NCI-H226 (cell line): ENCODE results near the gene PLEKHG3.

ENCODE experiments used
- DNase-seq: peaks from one replicate; pipeline ENCODE4 v3.0.0-alpha.2; 2015

Gene PLEKHG3

DNA sequence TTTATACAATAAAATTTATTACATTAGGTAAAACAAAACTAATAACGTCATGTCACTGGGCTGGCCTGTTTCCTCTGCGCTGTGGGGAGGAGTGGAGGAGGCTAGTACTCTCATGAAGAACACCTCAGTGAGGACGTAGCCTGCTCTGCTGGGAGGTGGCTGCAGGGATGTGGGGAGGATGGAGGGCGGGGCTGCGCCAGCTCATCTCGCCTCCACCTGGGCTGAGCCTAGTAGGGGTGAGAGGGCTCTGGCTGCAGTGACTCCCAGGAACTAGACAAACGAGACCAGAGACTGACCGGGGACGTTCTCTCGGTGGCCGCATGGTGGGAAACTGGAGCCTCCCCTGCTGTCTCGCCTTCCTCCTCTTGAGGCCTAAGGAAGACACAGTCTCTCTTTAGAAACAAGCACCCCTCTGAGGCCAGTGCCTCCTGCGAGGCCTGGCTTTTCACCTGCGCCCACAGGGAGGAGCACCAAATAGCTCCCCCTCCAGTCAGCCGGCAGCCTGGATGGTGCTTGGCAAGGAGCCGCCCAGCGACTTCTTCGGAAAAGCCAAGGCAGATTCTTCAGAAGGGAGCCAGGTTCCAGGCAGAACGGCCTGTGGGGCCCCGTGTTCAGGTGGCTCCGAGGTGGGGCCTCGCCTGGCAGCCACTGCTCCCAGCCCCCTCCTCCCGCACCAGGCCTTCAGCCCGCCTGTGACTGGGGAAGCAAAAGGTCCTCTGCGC is 62.4 kb downstream of the PLEKHG3 start:
- DNase-seq, result peak; percentile 43

DNA sequence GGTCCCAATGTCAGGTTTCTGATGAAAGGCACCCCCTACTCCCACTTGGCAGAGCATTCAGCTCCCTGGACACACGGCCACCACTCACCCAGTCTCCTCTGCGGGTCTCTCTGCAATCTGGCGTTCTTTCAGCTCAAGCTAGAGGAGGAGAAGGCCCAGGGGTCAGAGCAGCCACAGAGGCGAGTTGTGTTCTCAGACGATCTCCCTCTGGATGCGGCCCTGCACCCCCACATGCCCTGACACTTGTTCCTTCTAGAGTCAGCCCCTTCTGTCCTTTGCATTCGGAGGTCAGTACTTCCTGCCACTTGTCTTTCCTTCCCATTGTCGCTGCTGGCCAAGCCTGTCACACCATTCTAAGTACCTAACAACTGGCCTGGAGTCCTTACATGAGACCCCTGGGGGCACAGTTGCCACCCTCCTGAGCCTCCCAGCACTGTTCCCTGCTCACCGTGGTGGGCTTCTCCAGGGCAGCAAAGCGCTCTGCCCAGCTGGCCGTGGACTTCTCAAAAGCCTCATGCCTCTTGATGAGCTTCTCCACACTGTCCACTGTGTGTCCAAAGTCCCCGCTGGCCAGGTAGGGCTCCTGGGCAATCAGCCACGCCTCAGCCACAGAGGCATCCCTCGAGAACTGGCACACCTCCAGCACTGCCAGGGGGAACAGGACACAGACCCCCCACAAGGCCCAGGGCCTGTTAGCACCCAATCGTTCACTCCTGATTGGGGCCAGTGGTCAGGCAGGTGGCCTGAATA is 63.2 kb downstream of the PLEKHG3 start:
- no peak for DNase-seq

DNA sequence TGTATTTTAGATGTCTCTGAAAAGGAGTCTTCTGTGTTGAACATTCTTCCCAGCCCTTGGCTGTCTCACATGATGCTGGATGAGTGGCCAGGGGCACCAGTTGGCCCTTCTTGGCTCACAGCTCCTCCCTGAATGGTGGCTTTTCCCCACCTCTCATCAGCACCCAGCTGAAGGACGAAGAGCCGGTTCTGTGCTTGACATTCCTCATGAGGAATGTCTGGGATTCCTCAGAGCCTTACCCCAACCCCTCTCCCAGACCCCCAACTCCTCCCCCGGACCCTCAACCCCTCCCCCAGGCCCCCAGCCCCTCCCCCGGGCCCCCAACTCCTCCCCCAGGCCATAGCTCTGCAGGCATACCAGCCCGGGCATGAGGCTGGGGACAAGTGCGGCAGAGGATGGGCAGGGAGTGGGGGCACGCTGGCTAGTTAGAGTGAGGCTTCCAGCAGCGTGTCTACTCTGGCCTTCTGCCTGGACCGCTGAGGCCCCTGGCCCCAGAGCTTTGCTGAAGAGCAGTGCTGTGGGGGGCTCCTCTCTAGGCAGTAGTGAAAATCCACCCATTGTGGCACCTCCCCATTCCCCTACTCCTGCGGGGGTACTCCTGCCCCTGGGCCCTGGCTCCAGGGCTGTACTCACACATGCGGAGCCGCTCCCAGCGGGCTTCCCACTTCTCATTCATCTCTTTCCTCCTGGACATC is 64.3 kb downstream of the PLEKHG3 start:
- DNase-seq, result no peak

DNA sequence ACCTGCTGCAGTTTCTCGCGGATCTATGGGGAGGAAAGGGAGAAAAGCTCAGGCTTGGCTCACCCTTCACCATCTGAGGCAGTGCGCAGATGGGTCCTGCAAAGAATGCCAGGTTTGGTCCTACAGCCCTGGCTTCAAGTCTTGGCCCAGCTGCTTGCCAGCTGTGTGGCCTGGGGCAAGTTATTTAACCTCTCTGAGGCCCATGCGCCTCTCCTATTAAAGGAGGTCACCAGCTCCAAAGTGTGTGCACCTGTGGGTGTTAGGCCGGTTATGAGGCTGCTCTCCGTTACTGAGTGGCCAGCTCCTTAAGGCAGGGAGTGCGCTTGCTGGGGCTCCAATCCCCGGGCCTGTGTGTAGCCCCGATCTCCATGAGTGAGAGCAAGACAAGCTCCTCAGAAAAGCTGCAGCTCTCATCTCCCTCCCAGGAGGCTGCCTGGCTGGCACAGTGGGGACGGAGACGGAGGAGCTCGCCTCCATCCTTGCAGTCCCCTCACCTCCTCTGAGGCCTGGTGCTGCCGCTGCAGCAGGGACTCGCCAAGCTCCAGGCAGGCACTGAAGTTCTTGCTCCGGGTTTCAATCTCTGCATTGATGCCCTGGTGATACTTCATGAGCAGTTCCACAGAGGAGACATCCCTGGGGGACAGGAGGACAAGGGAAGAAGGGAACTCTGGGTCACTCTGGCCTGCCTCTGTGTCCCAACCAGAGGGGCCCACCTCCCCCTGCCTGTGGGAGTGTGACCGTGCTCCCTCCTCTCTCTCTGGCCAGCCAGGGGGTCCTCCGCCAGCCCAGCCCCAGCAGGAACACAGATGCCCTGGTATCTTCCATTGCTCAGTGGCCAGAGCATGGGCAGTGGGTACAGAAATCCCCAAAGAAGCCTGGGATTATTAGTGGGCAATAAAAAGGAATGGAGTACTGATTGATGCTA is 65.1 kb downstream of the PLEKHG3 start:
- DNase-seq, result no peak

DNA sequence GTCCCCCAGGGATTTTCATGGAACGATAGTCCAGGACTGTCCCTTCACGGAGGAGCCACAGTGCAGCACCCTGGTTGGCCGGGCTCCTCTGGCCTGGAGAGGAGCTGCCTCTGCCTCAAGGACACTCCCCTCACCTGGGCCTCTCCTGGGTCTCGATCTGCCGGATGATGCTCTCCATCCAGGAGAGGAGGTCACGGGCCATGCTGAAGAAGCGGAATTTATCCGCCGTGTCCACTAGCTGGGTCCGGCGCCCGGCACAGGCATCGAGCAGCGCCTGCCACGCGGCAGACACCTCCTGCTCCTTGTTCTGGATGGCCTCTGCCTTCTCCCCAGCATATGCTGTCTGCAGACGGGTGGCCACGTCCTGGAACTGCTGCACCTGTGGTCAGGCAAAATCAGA is 66.5 kb downstream of the PLEKHG3 start:
- DNase-seq, result no peak

DNA sequence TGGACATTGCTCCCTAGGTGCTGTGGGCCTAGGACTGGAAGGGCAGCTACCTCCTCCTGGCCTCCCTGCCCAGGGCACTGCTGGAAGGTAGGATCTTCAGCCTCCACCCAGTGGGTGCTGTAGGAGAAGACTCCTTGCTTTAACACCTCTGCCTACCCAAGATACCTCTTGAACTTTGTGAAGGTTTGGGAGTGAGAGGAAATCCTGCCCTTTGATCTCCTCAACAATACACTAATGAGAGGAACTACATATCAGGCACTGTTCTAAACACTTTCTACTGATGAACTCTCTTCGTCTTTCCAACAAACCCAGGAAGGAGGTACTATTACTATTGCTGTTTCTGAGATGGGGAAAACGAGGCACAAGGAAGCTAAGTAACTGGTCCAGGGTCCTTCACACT is 66.9 kb downstream of the PLEKHG3 start:
- DNase-seq, result no peak

DNA sequence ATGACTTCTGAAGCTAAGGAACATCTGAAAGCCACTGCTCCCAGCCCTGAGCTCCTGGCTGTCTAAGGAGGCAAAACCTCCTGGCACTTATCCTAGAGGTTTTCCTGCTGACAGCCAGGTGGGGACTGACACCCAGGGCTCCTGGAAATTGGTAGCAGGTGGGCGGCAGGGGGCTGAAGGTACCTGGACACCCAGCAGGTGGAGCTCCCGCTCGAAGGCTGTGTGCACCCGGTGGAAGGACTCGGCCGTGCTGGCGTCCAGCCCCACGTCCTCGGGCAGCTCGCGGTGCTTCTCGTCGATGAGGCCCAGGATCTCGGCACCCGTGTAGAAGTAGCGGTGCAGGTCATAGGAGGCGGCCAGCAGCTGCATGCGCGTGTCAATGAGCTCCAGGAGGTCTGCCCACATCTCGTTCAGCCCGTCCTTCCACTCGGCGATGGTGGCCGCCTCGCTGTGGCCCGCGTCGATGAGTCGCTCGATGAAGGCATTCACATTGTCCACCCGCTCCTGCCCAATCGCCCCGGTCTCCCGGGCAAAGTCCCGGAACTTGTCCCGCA is 68.2 kb downstream of the PLEKHG3 start:
- DNase-seq, result no peak

DNA sequence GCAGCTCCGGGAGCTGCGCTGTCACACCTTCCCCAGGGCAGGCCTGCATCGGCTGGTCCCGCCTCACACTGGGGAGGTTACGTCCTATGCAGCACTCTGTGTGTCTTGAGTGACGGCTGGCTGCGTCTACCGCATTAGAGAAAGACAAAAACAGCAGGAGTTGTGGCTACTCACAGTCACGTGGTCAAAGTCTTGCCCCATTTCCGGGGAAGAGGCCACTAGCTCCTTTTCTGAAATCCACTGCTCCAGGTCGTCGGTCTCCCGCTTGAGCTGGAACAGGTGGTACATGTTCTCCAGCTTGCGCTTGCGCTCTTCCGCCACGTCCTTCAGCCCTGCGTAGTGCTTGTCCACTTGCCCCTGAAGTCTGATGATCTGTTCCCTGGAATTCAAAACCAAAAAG is 68.8 kb downstream of the PLEKHG3 start:
- DNase-seq, result no peak

DNA sequence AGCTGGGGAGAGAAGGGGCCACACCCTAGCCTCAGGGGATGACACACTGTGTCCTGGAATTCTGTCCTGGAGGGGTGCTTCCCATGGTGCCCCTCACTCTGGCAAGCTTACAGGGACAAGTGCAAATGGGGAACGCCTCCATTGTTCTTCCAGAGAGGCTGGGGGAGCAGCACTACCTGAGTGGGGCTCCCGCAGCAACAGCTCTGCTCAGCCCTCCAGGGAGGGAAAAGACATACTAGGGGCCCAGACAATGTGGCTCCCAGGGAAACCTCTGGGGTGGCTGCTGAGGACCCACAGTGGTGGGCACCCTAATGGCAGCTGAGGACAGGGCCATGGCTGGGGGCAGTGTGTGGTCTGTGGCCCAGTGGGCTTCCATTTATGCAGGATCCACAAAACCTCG is 69.4 kb downstream of the PLEKHG3 start:
- DNase-seq, result no peak

DNA sequence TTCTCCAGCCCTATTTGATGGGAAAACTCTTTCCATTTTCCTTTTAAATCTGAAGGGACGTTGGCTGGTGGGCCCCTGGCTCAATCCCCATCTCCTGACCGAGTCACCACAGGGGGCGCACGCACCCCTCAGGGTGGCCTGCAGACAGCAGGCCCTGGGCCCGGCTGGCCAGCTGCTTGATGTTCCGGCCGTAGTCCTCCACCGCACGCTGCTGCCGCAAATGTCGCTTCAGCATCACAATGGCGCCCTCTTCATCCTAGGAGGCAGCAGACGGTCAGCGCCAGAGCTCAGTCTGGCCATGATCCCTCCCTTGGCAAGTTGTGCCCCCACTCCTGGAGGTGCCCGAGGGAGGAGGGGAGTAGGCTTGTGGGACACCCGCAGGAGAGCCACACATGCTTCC is 70.0 kb downstream of the PLEKHG3 start:
- no peak for DNase-seq

DNA sequence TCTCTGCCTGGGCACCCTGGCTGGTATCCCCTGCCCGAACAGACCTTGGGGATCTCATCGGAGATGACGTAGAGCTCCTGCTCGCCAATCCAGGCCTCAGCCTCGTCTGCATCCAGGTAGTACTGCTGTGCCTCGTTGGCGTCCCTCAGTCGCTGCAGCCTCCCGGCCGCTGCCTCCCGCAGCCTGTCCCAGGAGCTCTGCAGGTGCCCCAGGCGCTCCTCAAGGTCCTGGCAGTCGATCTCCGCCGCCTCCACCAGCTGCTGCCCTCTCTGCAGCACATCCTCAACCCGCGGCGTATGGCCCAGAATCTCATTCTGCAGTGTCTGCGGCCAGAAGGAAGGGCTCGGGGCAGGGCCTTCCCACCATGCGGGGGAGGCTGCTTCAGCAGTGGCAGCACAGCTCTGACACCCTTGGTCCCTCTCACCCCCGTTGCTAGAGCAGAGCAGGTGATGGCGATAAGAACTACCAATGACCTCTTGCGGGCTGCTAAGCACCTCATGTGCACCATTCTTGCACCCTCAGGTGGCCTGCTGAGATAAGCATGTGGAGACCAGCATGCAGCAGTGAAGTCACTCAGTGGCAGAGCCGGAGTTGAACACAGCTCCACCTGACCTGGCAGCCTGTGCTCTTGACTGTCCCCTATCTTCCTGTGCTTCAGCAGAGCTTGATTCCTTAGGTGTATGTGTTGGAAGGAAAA is 71.0 kb downstream of the PLEKHG3 start:
- DNase-seq, result no peak

DNA sequence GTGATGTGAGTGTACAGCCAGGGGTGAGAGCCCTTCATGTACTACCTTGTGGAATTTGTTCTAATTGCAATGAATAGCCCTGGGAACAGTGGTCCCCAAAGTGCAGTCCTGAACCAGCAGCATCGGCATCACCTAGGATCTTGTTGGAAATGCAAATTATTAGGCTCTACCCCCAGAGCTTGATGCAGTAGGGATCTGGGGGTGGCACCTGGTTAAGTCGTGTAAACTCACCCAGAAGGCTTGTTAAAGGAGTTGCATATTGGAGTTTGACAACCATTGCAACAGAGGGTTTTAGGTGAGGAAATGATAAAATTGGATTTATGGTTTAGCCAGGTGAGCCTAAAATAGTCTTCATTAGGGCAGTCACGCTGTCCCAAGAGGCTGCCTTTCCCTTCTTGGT is 73.2 kb downstream of the PLEKHG3 start:
- no peak for DNase-seq

DNA sequence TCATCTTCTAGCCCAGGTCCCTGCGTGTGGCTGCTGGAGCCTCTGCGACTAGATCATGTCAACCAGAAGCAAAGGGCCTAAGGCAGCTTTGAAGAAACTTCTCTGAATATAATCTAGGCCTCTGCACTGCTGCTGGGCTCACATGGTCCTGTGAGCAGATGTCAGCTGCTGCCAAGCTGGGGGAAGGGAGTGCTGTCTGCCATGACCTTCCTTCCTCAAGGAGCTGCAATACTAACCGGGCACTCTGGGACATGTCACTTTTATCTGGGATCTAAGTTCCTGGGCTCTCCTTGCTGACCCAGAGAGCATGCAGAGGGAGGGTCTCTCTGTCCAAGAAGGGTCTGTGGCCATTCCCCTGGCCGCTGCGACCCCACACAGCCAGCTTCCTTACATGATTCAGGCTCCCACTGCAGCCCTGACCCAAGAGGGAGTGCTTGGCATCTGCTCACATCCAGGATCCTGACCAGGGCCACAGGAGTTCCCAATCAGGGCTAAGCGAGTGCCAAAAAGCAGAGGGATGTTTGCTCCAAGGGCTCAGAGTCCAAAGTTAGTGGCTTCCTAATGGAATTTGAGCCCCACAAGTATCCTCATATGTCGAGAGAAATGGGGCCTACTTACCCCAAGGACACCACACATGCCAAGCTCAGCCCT is 74.0 kb downstream of the PLEKHG3 start:
- DNase-seq, result no peak

DNA sequence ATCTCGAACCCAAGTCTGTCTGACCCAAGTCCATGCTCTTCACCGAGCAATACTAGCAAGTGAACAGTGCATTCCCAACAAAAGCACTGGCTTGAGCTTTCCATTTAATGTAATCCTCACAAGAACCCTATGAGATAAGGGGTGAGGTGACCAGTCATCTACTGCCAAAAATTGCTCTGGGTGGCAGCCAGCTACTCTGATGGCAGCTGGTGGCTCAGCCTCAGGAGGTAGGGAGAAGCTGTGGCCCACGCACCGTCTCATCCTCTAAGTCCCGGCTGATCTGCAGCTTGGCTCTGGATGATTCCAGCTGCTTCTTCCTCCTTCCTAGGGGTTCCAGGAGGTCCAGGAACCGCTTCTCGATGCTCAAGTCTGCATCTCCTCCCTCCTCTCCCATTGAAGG is 75.2 kb downstream of the PLEKHG3 start:
- no peak for DNase-seq

DNA sequence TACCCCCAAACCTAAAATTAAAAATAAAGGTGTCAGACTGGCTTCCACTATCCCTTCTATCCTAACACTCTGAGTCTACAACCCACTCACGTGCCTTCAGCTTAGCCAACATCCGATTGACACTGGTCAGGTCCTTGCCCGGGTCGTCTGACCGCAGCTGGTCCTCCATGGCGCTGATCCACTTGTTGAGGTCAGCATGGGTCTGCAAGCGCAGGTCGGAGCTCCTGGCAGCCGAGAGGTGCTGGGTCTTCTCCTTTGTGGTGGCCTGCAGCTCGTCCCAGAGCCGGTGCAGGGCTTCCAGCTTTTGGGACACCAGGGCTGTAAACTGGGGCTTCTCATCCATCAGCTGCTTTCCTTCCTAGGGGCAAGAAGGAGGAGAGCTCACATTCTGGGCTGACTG is 78.0 kb downstream of the PLEKHG3 start:
- no peak for DNase-seq

DNA sequence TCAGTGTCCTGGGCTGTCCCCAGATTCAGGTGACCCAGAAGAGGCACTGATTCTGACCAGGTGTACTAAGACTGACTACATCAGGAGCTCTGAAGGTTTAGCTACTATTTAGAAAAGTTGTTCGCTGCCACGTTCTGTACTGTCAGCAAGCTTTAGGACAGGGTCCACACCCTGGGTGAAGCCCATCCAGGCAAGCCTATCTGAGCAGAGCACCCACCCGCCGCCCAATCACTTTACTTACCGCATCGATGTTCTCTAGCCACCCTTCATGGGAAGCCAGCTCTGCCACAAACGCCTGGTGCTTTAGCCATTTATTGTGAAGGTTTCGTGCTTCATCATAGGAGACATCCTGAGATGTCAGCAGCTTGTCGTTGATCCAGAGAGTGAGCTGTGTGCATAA is 79.8 kb downstream of the PLEKHG3 start:
- DNase-seq, result no peak

DNA sequence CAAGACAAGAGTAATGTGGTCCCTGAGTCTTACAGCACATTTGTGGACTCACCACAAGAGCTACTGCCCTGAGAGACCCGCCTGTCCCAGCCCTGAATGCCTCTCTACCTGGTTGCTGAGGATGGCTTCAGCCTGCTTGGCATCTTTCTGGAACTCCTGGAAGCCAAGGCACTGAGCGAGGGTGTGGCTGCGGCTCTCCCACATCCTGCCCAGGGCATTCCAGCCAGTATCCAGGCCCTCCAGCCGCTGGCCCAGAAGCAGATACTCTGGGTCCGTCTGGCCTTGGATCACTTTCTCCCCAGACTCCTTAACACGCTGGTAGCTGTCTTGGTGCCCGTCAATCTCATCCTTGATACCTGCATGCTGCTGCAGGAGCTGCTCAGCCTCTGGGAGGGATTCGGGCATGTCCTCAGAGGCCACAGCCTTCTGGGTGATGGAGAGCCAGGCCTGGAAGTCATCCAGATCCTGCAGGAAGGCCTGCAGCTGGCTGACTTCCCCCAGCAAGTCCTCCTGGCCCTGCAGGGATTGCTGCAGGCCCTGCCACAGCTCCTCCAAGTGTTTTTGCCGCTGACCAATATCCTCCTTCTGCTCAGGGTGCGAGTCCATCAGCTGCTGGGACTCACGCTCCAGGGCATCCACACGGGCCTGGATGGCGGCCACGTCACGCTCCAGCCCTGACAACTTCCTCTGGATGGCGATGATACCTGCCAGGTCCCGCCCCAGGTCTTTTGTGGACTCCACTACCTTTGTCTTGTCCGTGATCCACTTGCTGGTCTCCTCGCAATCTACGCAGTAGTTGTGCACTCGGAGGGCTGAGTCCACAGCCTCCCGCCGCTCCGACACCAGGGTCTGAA is 82.3 kb downstream of the PLEKHG3 start:
- peak; percentile 90 for DNase-seq

DNA sequence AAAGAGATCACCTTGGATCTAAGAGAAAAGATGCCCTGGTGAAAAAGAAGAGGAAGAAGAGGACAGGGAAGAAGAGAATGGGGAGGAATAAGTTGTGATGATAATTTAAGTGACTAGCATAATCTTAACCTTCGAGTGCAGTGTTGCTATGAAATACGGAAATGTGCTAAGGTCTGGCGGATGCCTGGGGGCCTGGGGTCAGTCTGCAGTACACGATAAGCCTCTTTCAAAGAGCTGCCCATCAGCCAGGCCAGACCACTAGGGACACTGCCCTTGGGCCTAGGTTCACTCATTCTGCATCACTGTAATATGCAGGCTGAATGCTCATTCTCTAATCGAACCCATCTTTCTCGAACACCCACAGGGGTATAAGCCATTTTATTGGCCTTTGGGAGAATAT is 83.4 kb downstream of the PLEKHG3 start:
- DNase-seq, result no peak

DNA sequence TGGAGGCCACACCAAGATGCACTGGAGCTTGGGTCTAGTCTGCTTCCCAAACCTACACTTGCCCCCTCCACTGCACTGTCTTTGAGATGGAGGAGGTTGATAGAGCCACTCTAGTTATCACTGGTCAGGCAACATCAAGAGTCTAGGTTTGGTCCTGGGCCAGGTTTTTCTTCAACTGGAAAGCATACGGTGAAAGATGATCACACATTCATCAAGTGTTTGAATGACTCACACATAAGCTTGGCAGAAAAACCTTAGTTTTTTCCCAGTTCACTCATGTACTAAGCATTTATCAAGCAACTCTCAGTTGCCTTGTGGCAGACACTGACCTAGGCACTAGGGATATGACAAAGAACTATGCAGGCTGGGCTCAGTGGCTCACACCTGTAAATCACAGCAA is 84.5 kb downstream of the PLEKHG3 start:
- peak; percentile 92 for DNase-seq

DNA sequence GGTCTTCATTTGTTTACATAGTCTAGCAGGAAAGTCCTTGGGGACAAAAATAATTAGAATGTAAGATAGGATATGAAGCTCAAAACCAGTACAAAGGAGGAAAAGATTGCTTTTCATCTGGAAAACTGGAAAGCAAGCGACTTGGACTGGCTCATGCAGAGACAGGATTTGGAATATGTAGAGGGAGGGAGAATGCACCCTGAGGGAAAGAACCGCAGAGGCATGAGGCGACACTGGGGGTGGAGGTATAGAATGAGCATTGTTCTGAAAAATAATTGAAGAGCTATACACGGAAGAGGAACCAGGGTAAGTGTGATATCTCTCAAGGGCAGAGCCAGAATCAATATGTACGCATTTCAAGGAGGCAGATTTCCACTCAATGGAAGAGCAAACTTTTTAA is 85.5 kb downstream of the PLEKHG3 start:
- DNase-seq, result no peak

DNA sequence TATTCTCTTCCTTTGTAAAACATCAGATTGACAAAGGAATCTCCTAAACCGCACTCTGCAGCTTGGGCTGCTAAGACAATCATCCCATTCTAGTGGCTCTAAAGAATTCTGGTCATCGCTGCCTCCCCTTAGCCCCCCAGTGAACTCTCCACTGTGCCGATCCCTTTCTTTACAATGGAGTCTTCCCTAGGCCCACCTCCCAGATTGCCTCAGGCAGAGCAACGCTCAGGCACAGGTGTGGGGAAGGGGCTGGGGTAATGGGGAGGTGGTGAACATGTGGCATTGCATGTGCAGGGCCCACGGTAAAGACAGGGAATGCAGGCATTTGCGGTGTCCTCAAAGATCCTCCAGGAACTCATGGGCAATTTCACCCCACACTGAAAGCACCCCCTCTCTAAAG is 86.3 kb downstream of the PLEKHG3 start:
- no peak for DNase-seq
